OCI-LY7 (cell line): ENCODE measurements around the gene CLMN.

Source experiments
- EZH2phosphoT487 ChIP-seq: fragments of 200-600 bp; sonication (generic); IDR thresholded peaks from 2 replicates; pipeline ENCODE4 v1.6.1; 2018; ENCODE audit warnings: low read depth, borderline replicate concordance, mild to moderate bottlenecking, mixed run types, antibody characterized with exemption, low read length, moderate library complexity, mixed read lengths
- TF ChIP-seq, protein P1 (sequence below): fragments of 200-600 bp; sonication (generic); conservative IDR thresholded peaks from 2 replicates; pipeline ENCODE4 v1.5.1; 2014; ENCODE audit warnings: mild to moderate bottlenecking, antibody characterized with exemption, low read length, moderate library complexity, mixed read lengths

DNA sequence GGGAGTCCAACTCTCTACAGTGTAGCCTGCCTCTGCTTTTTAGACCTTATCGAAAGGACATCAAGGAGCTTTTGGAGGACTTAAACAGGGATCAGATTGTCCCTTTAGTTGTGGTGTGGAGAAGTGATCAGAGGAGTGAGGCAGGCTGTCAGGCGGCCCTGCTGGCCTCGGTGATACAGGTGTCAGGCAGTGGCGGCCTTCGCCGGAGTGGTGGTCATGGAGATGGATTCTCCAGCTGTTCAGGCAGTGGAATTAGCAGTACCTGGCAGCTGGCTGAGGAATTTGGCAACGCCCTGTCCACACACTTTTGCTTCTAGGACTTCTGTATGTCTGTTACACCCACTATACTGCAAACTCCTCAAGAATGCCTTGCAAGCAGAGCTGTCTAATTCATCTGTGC, 4.2 kb upstream of the CLMN start:
- TF ChIP-seq, protein P1, sequence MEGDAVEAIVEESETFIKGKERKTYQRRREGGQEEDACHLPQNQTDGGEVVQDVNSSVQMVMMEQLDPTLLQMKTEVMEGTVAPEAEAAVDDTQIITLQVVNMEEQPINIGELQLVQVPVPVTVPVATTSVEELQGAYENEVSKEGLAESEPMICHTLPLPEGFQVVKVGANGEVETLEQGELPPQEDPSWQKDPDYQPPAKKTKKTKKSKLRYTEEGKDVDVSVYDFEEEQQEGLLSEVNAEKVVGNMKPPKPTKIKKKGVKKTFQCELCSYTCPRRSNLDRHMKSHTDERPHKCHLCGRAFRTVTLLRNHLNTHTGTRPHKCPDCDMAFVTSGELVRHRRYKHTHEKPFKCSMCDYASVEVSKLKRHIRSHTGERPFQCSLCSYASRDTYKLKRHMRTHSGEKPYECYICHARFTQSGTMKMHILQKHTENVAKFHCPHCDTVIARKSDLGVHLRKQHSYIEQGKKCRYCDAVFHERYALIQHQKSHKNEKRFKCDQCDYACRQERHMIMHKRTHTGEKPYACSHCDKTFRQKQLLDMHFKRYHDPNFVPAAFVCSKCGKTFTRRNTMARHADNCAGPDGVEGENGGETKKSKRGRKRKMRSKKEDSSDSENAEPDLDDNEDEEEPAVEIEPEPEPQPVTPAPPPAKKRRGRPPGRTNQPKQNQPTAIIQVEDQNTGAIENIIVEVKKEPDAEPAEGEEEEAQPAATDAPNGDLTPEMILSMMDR: no peak
- TF ChIP-seq EZH2phosphoT487: no peak
